Effector CD8-positive, alpha-beta T cell (primary cell): ENCODE data around the gene ZDHHC11B.
"Not testable (repeated sequence)": the region's sequence is repeated elsewhere in the genome, so short reads cannot be mapped to it uniquely, and the experiment has no call there.

Source experiments
- DNase-seq: peaks from one replicate; lab custom pipeline; 2025; lab: John Stamatoyannopoulos, UW

ZDHHC11B gene

DNA sequence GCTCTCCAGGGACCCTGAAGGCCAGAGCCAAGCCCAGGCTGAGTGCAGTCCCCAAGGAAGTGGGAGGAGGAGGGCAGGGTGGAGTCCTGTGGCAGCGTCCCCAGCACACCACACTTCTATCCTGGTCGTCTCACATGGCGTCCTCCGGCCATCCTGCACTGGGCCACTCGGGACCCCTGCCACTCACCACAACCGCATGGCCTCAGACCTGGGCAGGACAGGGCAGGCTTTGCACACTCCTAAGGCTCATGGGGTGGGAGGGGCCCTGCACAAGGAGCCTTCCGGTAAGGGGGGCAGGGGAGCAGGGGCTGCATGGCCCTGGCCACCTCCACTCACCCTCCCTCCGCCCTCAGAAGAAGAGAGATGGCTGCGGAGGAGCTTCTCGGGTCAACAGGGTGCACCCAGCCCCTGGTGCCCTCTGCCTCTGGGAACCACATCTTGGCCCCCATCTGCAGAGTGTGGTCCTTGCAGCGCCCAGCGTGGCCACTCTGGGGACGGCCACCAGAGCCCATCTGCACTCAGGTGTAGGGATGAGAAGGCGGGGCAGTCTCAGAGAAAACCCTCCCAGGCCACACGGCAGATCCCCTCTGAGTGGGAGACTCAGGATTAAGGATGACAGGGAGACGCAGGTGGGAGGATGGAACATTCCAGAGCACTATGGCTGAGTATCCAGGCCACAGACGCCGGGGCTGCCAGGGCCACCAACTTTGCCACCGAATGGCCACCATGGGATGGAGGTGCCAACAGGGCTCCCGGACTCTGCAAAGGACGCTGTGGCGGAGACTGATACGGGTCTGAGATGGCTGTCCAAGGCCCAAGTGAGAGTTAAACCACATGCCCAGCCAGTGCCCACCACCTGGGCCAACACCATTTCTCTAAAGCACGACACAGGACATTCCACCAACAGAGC, 99.0 kb downstream of the ZDHHC11B start:
- no peak for DNase-seq

DNA sequence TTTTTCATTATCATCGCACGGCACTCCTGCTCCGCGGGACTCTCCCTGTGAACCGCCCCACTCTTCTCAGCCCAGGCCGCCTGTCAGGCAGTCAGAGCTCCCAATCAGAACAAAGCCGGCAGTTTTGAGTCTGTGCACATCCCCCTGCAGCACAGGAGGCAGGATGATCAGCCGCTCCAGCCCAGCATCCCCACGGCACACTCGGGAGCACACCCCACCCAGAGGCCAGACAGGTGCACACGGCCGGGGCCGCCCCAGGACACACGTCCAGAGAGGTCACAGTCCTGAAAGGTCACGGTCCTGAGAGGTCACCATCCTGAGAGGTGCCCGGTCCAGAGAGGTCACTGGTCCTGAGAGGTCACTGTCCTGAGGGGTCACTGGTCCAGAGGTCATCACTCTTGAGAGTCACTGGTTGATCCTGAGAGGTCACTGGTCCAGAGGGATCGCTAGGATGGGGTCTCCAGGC, 99.7 kb downstream of the ZDHHC11B start:
- no peak for DNase-seq

DNA sequence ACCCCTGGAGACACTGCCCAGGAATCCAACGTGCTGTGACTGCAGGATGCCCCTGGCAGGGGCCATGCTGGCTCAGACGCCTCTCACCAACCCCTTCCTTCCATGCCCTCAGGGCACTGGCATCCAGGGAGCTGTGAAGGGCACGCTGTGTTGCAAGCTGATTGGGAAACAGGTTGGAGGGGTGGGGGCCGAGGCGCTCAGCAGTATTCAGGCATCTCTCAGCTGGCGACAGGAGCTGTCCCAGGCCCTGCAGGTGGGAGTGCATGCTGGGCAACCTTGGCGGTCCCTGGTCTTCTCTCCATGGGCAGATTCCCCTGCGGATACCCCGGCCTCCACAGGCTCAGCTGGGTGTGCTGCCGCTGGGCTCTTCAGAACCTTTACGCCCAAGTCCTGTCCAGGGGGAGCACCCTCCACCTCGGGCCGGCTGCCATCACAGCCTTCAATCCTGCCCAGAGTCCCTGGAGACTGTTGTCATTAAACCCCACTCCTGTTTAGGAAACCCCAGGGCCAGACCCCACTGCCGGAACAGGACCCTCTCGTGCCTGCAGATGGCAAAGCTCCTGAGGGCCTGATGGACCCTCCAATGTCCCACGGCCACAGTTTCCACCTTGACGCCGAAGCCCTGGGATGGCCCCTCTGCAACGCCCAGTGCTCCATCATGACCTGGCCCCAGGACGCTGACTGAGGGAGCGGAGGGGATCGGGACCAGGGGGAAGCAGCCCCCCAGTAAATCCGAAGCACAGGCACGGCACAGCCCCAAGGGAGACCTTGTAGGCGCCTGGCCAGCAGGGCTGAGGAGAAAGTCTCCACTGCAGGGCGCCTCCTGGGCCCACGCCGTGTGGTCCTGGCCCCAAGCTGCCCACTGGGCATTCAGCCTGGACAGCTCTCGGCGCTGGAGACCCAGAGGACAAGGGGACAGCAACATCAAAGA, 100.7 kb downstream of the ZDHHC11B start:
- no peak for DNase-seq

DNA sequence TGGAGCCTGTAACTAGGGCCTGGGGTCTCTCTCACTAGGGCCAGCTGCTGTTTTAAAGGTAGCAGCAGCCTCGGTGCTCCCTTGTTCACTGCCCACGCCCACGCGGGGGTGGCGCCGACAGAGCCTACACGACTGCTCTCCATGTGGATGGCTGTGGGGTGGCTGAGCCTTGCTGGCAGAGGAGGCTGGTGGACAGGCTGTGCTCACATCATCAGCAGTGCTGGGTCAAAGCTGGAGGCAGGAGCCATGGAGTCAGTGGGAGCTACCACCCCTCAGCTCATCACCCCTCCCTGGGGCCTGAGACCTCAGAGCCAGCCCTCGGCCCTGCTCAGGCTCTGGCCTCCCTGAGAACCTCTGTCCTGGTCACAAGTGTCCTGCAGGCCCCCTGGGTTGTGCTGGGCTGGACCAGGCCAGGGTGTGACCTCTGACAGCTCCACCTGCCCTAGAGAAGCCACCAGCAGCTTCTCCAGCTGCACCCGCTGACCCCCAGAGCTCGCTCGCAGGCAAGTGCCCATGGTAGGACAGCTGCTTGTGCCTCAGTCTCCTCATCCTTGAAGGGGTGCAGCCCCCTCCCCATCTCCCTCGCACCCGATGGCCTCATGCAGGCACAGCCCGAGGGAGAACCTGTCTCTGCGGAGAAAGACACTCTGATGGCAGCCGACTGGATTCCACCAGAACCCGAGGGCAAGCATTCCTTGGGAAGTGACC, 101.7 kb downstream of the ZDHHC11B start:
- DNase-seq, result not testable (repeated sequence)

DNA sequence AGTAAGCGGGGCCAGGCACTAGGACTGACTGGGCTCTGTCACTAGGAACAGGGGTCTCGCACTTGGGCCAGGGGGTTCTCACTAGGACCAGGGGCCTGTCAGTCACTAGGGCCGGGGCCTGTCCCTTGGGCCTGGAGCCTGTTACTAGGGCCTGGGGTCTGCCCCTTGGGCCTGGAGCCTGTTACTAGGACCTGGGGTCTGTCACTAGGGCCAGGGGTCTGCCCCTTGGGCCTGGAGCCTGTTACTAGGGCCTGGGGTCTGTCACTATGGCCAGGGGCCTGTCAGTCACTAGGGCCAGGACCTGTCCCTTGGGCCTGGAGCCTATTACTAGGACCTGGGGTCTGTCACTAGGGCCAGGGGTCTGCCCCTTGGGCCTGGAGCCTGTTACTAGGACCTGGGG, 102.3 kb downstream of the ZDHHC11B start:
- not testable (repeated sequence) for DNase-seq

DNA sequence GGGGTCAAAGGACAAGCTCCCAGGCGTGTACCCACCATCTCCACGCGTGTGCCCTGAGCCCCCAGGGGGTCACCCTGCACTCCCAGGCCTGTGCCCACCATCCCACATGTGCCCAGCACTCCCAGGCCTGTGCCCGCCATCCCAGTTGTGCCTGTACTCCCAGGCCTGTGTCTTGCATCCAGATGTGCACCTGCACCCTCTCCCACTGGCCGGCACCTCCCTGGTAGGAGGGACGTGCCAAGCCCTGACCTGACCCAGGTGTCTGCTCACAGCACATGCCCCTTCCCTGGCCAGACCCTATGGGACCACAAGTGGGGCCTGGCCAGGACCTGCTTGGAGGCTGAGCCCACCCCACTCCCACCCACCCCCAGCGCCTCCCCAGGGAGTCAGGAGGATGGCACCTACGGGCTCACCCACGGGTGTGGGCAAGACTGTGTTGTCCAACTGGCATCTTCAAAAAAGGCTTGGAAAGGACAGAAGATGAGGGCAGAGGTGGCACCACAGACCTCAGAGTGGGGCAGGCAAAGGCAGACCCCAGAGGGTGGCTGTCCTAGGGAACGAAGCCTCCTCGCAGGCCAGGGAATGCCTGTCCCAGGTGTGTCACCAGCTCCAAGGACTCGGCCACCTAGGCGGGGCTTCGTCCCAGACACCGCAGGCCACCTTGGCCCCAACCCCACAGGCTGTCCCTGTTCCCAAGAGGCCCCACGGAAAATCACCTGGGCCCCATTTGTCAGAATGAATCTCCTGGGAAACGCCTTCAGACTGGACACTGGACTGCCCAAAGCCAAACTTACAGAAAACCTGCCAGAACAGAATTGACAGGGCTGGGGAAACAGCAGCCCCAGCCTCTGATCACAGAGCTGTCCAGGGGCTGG, 103.0 kb downstream of the ZDHHC11B start:
- DNase-seq, result not testable (repeated sequence)

DNA sequence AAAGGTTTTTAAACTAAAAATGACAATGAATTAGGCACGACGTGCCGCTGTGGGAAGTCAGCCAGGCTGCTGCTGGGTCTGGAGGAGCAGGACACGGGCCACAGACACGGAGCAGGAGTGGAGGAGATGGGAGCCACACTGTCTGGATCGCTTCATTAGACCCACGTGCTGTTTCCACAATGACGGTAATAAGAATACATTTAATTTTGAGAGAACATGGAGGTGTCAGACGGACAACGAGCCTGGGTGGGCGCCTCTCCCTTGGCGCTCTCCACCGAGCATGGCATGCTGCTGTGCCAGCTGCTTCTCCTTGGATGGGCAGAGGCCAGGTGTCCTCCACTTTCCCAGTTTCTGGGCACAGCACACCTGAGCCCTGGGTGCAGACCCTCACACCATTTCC, 103.7 kb downstream of the ZDHHC11B start:
- not testable (repeated sequence) for DNase-seq

DNA sequence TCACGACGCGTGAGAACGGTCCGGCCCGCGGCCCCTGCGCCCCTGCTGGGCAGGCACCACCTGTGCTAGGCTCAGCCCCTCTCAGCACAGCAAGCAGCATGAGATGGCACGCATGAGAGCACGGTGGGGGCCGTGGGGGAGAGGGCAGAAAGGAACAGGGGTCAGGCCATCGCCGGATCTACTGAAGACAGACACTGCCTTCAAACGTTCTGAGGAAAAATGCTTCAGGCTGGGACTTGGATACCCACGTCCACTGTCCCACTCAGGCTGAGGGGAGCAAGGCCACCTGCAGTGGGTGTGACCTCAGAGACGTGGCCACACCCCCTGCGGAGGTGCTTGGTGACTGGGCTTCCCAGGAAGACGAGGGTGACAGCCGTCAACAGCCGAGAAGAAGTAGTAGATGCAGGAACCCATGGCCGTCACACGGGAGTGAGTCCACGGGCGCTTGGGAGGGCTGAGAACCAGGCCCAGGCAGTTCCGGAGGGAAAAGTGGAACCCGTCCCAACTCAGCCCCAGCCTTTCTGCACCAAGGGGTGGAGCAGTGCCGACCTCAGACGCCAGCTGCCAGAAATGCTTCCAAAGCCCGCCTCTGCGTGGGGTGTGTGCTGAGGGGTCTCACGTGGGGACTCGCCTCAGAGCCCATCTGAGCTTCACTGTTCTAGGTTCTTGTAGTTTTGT, 104.3 kb downstream of the ZDHHC11B start:
- not testable (repeated sequence) for DNase-seq

DNA sequence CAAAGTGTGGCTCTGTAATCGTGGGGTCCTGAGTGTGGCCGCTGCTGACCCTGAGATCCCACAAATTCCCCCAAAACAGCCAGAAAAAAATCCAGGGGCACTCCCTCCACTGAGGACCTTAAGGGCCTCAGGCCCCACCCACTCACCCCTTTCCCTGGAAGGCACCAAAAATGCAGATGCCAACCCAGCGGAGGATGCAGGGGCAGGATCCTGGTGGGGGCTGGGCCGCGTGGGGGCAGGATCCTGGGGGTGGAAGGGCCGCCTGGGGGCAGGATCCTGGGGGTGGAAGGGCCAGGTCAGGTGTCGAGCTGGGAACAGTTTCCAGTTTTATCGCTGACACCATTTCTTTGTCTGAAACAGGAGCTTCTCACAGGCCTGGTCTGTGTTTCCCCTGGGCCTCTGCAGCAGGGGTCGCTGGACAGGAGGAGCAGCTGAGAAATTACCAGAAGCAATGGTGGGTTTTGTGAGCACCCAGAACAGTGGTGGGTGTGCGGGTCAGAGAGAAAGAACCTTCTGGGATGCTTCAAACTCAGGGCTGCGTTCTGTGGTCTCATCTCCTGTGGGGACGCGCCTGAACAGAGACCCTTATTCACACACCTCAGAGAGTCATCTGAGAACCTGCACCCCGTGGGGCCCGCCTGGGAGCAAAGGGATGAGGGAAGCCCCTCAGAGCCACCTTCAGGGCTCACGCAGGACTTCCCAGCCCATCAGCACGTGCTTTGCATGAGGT, 105.2 kb downstream of the ZDHHC11B start:
- DNase-seq, result not testable (repeated sequence)

DNA sequence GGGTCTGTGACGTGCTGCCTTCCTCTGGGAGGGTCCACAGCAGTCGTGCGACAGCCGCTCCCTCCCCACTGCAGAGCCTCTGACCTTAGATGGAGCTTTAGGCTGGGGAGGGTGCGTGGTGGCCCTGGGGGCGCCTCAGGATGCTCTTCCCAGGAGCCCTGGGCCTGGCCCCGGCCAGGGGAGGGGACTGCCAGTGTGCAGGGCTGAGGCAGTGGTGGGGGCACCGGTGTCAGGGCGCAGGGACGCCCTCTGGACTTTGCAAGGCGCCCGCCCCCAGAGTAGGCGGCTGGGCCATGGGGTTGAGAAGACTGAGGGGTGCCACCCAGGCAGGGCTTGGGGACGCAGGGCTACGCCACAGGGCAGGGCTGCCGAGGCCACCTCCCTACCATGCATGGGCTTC, 106.0 kb downstream of the ZDHHC11B start:
- DNase-seq, result not testable (repeated sequence)

DNA sequence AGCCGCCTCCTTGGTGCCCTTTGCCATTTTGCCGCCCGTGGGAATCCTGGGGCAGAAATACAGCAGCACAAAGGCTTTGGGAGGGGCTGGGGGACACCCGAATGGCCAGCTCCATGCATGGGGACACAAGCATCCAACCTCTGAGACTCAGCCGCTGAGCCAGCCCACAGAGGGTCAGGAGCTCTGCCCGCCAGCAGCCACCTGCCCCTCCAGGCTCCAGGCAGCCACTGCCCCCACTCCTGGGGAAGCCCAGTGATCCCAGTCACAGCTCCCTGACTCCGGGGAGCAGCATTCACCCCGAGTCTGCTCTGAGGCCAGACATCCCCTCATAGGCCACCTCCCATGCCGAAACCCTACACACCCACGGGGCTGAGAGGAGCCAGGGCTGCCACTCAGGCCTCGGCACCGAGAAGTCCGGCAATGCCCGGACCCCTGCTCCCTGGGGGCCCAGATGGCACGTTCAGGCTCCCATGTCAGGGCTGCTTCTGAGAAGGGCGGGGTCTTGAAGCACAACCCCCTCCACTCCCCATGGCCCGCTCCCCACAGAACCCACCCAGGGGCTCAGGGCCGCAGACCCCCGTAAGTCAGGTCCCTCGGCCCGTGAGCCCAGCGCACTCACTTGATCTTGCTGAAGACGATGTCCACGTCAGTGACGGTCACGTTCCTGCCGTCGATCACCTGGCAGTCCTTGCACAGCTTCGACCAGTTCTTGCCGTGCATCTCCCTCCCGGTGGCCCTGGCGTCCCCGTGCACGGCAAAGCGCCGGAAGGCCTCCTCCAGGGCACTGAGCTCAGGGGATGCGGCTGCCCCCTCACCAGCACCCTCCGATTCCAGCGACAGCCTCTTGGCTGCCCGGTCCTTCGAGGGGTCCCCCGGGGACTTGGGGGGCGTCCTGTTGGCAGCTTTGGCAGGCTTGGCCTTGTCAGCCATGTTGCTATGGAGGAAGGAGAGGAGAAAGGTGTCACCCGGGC, 107.1 kb downstream of the ZDHHC11B start:
- no peak for DNase-seq

DNA sequence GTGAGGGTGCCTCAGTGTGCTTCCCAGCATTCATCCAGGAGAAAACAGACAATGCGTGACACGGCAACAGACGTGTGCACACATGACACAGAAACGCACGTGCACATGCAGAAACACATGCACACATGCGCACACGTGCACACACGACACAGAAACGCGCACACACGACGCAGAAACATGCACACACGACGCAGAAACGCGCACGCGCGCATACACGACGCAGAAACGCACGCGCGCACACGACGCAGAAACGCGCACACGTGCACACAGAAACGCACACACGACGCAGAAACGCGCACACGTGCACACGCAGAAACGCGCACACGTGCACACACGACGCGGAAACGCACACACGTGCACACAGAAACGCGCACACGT, 107.8 kb downstream of the ZDHHC11B start:
- no peak for DNase-seq

DNA sequence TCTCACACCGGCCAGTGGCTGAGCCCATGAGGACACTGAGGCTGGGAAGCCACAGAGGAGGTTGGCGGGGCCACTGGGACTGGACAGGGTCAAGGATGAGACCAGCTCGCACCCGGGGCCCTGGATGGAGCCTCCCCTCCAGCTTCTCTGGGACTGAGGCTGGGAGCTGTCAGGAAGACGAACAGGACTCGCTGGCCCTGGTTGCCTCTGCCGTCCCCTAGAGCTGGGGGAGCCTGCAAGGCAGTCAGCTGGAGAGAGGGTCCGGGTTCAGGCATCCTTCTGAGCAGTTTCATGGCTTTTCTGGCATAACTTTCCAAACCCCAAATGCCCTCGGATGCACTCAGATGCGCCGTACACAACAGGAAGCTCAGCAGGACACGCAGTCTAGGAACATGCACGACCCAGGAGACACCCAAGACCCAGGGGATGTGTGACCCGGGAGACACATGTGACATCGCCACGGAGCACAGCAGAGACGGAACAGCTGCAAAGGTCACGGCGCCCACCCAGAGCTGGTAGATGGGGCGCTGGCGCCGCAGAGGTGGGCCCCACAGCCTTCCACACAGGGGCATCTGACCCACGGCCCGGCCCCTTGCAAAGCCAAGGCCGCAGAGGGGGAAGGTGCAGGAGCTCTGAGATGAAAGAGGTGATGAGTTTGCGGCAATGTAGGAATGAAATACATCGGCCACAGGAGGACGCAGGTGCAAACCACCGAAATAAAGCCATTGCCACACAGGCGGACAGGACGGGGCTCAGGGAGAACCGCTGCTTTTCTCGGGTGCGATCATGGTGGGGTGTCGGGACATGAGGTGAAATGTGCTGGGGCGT, 108.4 kb downstream of the ZDHHC11B start:
- DNase-seq, result no peak

DNA sequence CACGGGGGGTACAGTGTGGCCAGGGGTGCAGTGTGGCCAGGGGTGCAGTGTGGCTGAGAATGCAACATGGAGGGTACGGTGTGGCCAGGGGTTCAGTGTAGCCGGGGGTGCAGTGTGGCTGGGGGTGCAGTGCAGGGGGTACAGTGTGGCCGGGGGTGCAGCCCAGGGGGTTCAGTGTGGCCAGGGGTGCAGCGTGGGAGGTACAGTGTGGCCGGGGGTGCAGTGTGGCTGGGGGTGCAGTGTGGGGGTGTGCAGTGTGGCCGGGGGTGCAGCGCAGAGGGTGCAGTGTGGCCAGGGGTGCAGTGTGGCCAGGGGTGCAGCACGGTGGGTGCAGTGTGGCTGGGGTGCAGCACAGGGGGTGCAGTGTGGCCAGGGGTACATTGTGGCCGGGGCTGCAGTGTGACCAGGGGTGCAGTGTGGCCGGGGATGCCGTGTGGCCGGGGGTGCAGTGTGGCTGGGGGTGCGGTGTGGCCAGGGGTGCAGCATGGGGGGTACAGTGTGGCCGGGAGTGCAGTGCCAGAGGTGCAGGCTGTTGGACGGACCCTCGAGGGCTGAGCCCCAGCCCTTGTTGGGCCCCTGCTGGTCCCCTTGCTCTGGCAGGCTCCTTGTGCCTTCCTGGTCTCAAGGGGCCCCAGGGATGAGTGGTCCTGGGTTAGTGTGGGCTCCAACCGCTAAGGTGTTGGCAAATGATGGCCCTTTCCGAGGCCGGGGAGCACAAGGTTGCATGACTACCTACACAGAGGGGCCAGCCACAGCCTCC, 109.2 kb downstream of the ZDHHC11B start:
- no peak for DNase-seq

DNA sequence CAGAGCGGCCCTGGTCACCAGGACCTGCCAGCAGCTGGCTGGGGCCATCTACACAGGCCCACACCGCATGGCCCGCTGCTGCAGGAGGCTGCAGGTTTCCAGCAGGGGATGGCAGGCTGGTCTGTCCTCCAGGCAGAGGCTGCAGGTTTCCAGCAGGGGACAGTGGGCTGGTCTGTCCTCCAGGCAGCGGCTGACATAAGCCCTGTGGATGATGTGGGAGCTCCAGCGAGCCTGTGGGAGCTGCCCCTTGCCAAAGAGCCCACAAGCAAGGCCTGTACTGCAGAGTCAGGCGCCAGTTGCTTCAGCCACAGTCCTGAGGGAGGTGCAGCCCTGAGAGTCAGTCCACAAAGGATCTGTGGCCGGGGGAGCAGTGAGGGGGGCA, 109.9 kb downstream of the ZDHHC11B start:
- no peak for DNase-seq

DNA sequence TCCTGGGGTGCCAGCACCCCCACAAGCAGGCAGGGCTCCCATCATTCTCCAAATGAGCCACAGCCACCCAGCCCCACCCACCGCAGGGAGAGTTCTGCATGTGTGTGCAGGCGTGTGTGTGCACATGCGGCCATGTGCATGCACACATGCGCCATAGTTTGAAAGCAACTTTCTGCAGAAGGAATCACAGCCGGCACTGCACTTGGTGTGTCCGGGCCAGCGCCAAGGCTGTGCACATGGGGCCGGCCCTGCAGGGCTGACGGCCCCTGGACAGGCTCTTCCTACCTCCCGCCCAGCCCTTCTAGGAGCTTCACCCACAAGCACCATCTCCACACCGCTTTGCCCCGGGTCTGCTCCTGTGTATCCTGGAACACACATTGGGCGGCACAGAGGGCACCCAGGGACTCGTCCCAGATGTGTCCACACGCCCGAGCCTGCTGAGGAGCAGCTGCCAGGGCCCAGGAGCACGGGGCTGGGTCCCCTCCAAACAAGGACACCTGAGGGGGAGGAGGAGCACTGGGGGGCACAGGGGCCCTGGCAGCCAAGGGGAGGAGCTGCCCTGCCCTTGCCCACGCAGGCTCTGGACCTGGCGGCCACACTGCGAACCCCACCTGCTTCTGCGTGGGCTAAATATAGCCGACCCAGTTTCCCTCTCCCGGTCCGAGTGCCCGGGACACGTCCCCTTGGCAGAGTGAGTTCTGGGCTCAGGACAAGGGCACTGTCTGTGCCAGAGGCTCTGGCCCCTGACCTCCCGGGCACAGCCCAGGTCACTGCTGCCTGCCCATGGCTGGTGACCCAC, 110.5 kb downstream of the ZDHHC11B start:
- DNase-seq, result no peak
